Measurements from ENCODE around the gene LDAH. TPM values are rescaled to one million over a fixed set of nuclear protein-coding genes. Genes with fewer than 3 reads are reported as not detected.

Gene LDAH
- total and polyA plus RNA-seq, 7 donors = 6.0 to 18.3 (median 12.2) TPM

DNA sequence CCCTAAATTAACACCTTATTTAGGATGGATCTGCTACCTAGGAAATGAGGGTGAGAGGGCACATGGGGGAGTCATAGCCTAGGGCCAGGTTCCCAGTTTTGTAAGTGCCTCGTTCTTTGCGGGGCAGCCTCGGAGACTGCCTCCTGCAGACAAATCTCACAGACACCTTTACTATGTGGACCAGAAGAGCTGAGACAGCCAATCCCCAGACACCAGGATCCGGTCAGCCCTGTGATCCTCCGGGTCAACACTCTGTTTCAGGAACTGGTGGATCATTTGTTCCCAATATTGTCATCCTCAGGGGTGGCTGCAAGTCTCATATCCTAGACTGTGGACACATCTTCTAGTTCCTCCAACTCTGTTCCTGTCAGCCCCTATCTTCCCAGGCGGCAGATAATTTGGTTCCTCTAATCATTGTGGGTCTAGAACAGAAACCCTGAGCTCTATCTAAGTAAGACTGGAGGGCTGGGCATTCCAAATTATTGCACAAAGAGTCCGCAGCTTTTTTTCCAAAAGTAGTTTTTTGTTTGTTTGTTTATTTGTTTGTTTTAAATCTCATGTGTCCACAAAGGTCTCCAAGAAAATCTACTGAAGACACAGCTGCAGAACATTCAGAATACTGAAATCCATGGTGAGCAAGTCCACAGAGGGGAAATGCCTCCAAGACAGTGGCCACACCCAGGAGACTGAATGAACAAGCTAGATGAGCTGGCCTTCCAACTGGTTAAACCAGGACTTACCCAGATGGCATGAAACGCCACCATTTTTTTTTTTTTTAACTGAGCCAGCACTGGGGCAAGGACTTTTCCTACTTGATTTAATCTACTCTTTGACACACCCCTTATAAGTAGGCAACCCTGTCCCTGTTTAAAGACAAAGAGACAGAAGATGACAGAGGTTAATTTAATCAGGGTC is 162.1 kb downstream of the LDAH start:
- Histone ChIP-seq H3K27ac (no peak overlapping the region), H3K4me1 (peaks cover 0 to 20% (median 12%) of the 10 kb centered on the region in 4 donors), H3K36me3 (no peaks in the 10 kb centered on the region), H3K4me3 (no peak overlapping the region), H3K9me3 (no peaks in the 10 kb centered on the region), H3K27me3 (peaks cover 14 to 45% (median 18%) of the 10 kb centered on the region in 3 donors)
- intact Hi-C loops (cut with DNase I) = loop anchor here (1.0 to 5.0 kb wide), 3 partner anchors 303 to 458 kb away; no protein-coding TSS in a partner anchor
- WGBS, 2 donors = 54 to 56% methylated on average over 8 of the region's 8 CpGs
- TF ChIP-seq POLR2AphosphoS5 (IDR thresholded peaks at IDR 0.05) (no peak), POLR2A (IDR thresholded peaks at IDR 0.05) (no peak), EP300 (IDR thresholded peaks at IDR 0.05) (no peak), CTCF (IDR thresholded peaks at IDR 0.05) (no peak)
- peak; percentile 36 for DNase-seq

DNA sequence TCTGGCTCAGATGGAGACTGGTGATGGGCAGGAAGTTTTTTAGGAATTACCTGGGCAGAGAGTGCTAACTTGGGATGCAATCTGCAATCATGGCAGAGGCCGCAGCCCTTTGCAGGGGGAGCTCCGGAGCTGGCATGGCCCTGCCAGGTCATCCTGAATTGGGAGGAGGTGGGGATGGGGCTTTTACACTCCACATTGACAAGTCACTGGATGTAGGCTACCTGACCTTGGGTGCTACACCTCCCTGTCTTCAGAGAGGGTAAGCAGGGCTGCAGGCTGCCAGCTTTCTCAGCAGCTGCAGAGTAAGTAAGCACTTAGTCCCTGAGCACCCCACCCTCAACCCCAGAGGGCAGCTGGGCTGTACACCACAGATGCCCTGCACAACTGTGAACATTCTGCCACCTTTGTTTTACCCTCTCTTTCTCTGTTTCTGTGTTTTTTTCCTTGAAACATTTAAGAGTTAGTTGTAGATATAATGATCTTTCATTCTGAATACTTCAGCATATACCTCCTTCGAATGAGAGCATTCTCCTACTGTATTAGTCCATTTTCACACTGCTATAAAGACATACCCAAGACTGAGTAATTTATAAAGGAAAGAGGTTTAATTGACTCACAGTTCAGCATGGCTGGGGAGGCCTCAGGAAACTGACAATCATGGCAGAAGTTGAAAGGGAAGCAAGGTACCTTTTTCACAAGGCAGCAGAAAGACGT is 165.2 kb downstream of the LDAH start:
- intact Hi-C loops (cut with DNase I) = no loop called here
- TF ChIP-seq EP300 (IDR thresholded peaks at IDR 0.05) = no peak
- TF ChIP-seq POLR2AphosphoS5 (IDR thresholded peaks at IDR 0.05) = no peak
- no peak for TF ChIP-seq CTCF (IDR thresholded peaks at IDR 0.05)
- TF ChIP-seq POLR2A (IDR thresholded peaks at IDR 0.05) = no peak

GRCh38 chr2:20656561-20656960 is 166.3 kb downstream of the LDAH start:
- no peak for TF ChIP-seq CTCF (IDR thresholded peaks at IDR 0.05)
- TF ChIP-seq POLR2A (IDR thresholded peaks at IDR 0.05) = no peak
- TF ChIP-seq POLR2AphosphoS5 (IDR thresholded peaks at IDR 0.05) = no peak
- no peak for TF ChIP-seq EP300 (IDR thresholded peaks at IDR 0.05)
- WGBS, 2 donors = 89 to 91% methylated on average over 7 of the region's 7 CpGs
- intact Hi-C loops (cut with DNase I) = no loop called here
- Histone ChIP-seq H3K27ac (no peak overlapping the region), H3K4me1 (peaks cover 0 to 21% (median 11%) of the 10 kb centered on the region in 4 donors), H3K27me3 (peaks cover 0 to 4% (median 0%) of the 10 kb centered on the region in 3 donors), H3K9me3 (no peaks in the 10 kb centered on the region), H3K36me3 (no peaks in the 10 kb centered on the region), H3K4me3 (no peak overlapping the region)
- no peak for DNase-seq

More for the DNA sequence above, 165.2 kb downstream of the LDAH start:
- WGBS, 2 donors = 81 to 83% methylated on average over 4 of the region's 4 CpGs
- DNase-seq = no peak
- no peaks in the 10 kb centered on the region for H3K36me3 ChIP-seq
- H3K27me3 ChIP-seq = peaks cover 0 to 15% (median 0%) of the 10 kb centered on the region in 3 donors
- H3K9me3 ChIP-seq = no peaks in the 10 kb centered on the region
- H3K4me1 ChIP-seq = peaks cover 0 to 12% (median 5%) of the 10 kb centered on the region in 4 donors
- H3K27ac ChIP-seq = no peak overlapping the region
- no peak overlapping the region for H3K4me3 ChIP-seq

DNA sequence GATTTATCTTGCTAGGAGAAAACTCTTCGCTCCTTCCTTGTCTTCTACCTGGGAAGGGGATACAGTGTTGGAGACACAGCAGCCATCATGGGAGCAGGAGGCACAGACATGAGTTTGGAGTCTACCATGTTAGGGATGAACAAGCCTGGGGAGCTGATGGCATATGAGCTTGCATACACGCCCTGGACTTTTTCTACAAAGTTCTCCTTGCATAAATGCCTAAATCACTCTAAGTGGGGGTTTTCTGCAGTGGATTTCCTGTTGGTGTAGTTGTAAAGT is 168.4 kb downstream of the LDAH start:
- intact Hi-C loops (cut with DNase I) = no loop called here
- 82 to 89% methylated on average over 2 of the region's 2 CpGs for WGBS, 2 donors
- Histone ChIP-seq H3K36me3 (no peaks in the 10 kb centered on the region), H3K9me3 (no peaks in the 10 kb centered on the region), H3K27me3 (no peaks in the 10 kb centered on the region), H3K4me1 (peaks cover 0 to 33% (median 21%) of the 10 kb centered on the region in 4 donors), H3K4me3 (no peak overlapping the region), H3K27ac (no peak overlapping the region)
- no peak for DNase-seq
- no peak for TF ChIP-seq POLR2AphosphoS5 (IDR thresholded peaks at IDR 0.05)
- no peak for TF ChIP-seq POLR2A (IDR thresholded peaks at IDR 0.05)
- no peak for TF ChIP-seq CTCF (IDR thresholded peaks at IDR 0.05)
- TF ChIP-seq EP300 (IDR thresholded peaks at IDR 0.05) = no peak

Measured in sigmoid colon (tissue), 7 donors.